Kidney epithelial cell (primary cell): Measurements from ENCODE around the gene KIAA1210. TPM values are rescaled to one million over a fixed set of nuclear protein-coding genes. Genes with fewer than 3 reads are reported as not detected.

Source experiments
- DNase-seq: peaks from one replicate; pipeline ENCODE4 v3.0.0-alpha.2; 2010; ENCODE audit warnings: low read depth
- H3K27me3 ChIP-seq: 2 replicates; pipeline ENCODE4 v1.6.0; 2011; ENCODE audit warnings: low read length; ENCODE audit not compliant: control insufficient read depth, insufficient read depth
- H3K36me3 ChIP-seq: 2 replicates; pipeline ENCODE4 v1.5.1; 2011; ENCODE audit warnings: low read length; ENCODE audit not compliant: control insufficient read depth, insufficient read depth
- H3K4me3 ChIP-seq: 2 replicates; pipeline ENCODE4 v1.5.1; 2011; ENCODE audit warnings: low read depth, mild to moderate bottlenecking, control low read depth, low read length
- CTCF ChIP-seq: IDR thresholded peaks from 2 replicates; pipeline ENCODE4 v1.5.1; 2011; ENCODE audit warnings: mild to moderate bottlenecking, moderate library complexity, low read length, control low read depth, inconsistent platforms; ENCODE audit not compliant: insufficient read depth, poor library complexity, severe bottlenecking
- total RNA-seq: library from RNA; depleted of rRNA; stranded (reverse); fragments of >200 nt; gene quantifications from 2 replicates; pipeline ENCODE4 v1.2.3, GENCODE V29; 2015

Gene KIAA1210
- total RNA-seq, 1 donor from 2014 or later: not detected

- Histone ChIP-seq H3K36me3 (no peaks in the 10 kb centered on the region), H3K27me3 (peaks cover 5% of the 10 kb centered on the region), H3K4me3 (no peak overlapping the region)
- TF ChIP-seq CTCF: no peak
- DNase-seq: no peak
Measured at GRCh38 chrX:119155416-119156035, 27.9 kb upstream of the KIAA1210 start.

GRCh38 chrX:119151051-119151380 is 23.4 kb upstream of the KIAA1210 start:
- no peak for TF ChIP-seq CTCF
- no peaks in the 10 kb centered on the region for H3K36me3 ChIP-seq
- DNase-seq: no peak

GRCh38 chrX:119150163-119151050 is 22.8 kb upstream of the KIAA1210 start:
- peaks cover 6% of the 10 kb centered on the region for H3K27me3 ChIP-seq
- no peak for DNase-seq
- no peaks in the 10 kb centered on the region for H3K36me3 ChIP-seq
- H3K4me3 ChIP-seq: no peak overlapping the region
- no peak for TF ChIP-seq CTCF

More at GRCh38 chrX:119151051-119151380, 23.4 kb upstream of the KIAA1210 start:
- Histone ChIP-seq H3K4me3 (no peak overlapping the region), H3K27me3 (peaks cover 6% of the 10 kb centered on the region)

GRCh38 chrX:119147486-119147885 is 19.9 kb upstream of the KIAA1210 start:
- no peak for TF ChIP-seq CTCF
- H3K4me3 ChIP-seq: no peak overlapping the region
- no peak for DNase-seq

GRCh38 chrX:119145241-119145653 is 17.6 kb upstream of the KIAA1210 start:
- Histone ChIP-seq H3K36me3 (no peaks in the 10 kb centered on the region), H3K27me3 (no peaks in the 10 kb centered on the region), H3K4me3 (no peak overlapping the region)
- DNase-seq: no peak
- TF ChIP-seq CTCF: peak; percentile 41

More at GRCh38 chrX:119147486-119147885, 19.9 kb upstream of the KIAA1210 start:
- Histone ChIP-seq H3K36me3 (no peaks in the 10 kb centered on the region), H3K27me3 (peaks cover 6% of the 10 kb centered on the region)
